Kidney (tissue), 14 donors: ENCODE results near the gene STX1B. TPM values are rescaled to one million over a fixed set of nuclear protein-coding genes. Genes with fewer than 3 reads are reported as not detected.
"Not testable (repeated sequence)": the region's sequence is repeated elsewhere in the genome, so short reads cannot be mapped to it uniquely, and the experiment has no call there.

Experiments
- DNase-seq, 5 donors: peaks; one replicate each; pipeline ENCODE4 v3.0.0-alpha.2; 2013 to 2020
- FAIRE-seq: peaks from 2 replicates; lab custom pipeline; 2012; peaks lifted over from hg19 to GRCh38; lab: Jason Lieb, UNC
- H3K27ac ChIP-seq, 2 donors: one replicate each; pipeline ENCODE4 v1.7.0; 2013; ENCODE audit warnings: low read depth in 2 of 2, low read length in 2 of 2, inconsistent platforms in 1 of 2
- H3K27me3 ChIP-seq: one replicate; pipeline ENCODE4 v1.7.1; 2013; ENCODE audit warnings: low read length, inconsistent platforms; ENCODE audit not compliant: control insufficient read depth, insufficient read depth
- H3K36me3 ChIP-seq, 3 donors: one replicate each; pipeline versions ENCODE4 v1.7.0 to v1.7.1; 2013; ENCODE audit warnings: low read length in 3 of 3, control low read depth in 1 of 3, inconsistent platforms in 1 of 3; ENCODE audit not compliant: insufficient read depth in 3 of 3, control insufficient read depth in 2 of 3
- H3K4me1 ChIP-seq, 3 donors: one replicate each; pipeline versions ENCODE4 v1.7.0 to v1.7.1; 2013; ENCODE audit warnings: low read length in 3 of 3, inconsistent platforms in 1 of 3, low read depth in 1 of 3; ENCODE audit not compliant: control insufficient read depth in 2 of 3, insufficient read depth in 2 of 3
- H3K4me3 ChIP-seq, 3 donors: one replicate each; pipeline versions ENCODE4 v1.7.0 to v1.8.1; 2013; ENCODE audit warnings: low read length in 3 of 3, control low read depth in 1 of 3, inconsistent platforms in 1 of 3
- H3K9ac ChIP-seq, 3 donors: one replicate each; pipeline versions ENCODE4 v1.7.0 to v1.7.1; 2013; ENCODE audit warnings: low read length in 3 of 3, control low read depth in 1 of 3, inconsistent platforms in 1 of 3
- H3K9me3 ChIP-seq, 3 donors: one replicate each; pipeline versions ENCODE4 v1.7.0 to v1.7.1; 2013; ENCODE audit warnings: low read length in 3 of 3, control low read depth in 1 of 3, inconsistent platforms in 1 of 3; ENCODE audit not compliant: control insufficient read depth in 2 of 3, insufficient read depth in 1 of 3
- CTCF ChIP-seq: IDR thresholded peaks from 3 replicates; pipeline ENCODE4 v1.5.1; 2012; ENCODE audit warnings: mild to moderate bottlenecking, moderate library complexity, borderline replicate concordance; ENCODE audit not compliant: insufficient read depth; ENCODE audit errors: extremely low read depth
- intact Hi-C: fragments of 100-400 bp; cut with DNase I; formaldehyde crosslinking; loops from one replicate; pipeline ENCODE4 v1.11.1; 2022
- polyA plus RNA-seq: library from polyadenylated mRNA; stranded (reverse); fragments of 350-450 nt; fragmentation: Illumina TruSeq; extraction: RNeasy Lipid Tissue Mini Kit (QIAGEN cat#74804); gene quantifications from one replicate; pipeline ENCODE4 v1.2.3, GENCODE V29; 2014; ENCODE audit warnings: low read depth, low replicate concordance; ENCODE audit not compliant: insufficient read depth
- total RNA-seq: library from RNA; stranded (reverse); fragmentation: NEBNext Ultra II Directional; extraction: Animal tissue kit (Norgen Biotek cat#: 25700); gene quantifications from one replicate; pipeline ENCODE4 v1.2.1, GENCODE V29; 2021
- donor health status: control.
- donor health status: control.
- donor health status: control.
- donor health status: control.
- donor health status: control.
- donor health status: DM: yes; HTN: yes; CAD: no.
- donor health status: Normal renal cell carcinoma (clear cell type).

STX1B gene
- total and polyA plus RNA-seq, 2 donors from 2014 or later: 0.22 to 1.7 TPM

- DNase-seq: no peak
- Histone ChIP-seq H3K36me3 (no peaks in the 10 kb centered on the region), H3K4me1 (no peaks in the 10 kb centered on the region), H3K27me3 (no peaks in the 10 kb centered on the region), H3K9me3 (no peaks in the 10 kb centered on the region), H3K9ac (no peak overlapping the region), H3K27ac (no peak overlapping the region), H3K4me3 (no peak overlapping the region)
- FAIRE-seq: no peak
- intact Hi-C loops: no loop called here
- no peak for TF ChIP-seq CTCF
Observed at GRCh38 chr16:31022544-31023251, 12.3 kb upstream of the STX1B start.

DNA sequence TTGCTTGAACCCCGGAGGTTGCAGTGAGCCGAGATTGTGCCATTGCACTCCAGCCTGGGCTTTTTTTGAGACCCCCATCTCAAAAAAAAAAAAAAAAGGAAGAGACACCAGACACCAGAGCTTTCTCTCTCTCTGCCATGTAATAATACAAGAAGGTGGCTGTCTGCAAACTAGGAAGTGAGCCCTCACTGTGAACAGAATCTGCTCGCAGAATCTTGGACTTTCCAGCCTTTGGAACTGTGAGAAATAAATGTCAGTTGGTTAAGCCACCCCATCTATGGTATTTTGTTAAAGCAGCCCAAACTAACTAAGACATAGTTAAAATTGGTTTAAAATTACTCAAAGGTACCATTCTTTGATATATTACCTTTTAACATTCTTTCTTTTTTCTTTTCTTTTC, 10.1 kb upstream of the STX1B start:
- Histone ChIP-seq H3K36me3 (no peaks in the 10 kb centered on the region), H3K4me3 (no peak overlapping the region), H3K27ac (no peak overlapping the region), H3K9me3 (no peaks in the 10 kb centered on the region), H3K4me1 (no peaks in the 10 kb centered on the region), H3K27me3 (no peaks in the 10 kb centered on the region), H3K9ac (no peak overlapping the region)
- FAIRE-seq: no peak
- no peak for DNase-seq
- intact Hi-C loops: no loop called here
- no peak for TF ChIP-seq CTCF

GRCh38 chr16:31017756-31018155, 7.3 kb upstream of the STX1B start:
- H3K9ac ChIP-seq, H3K9me3 ChIP-seq, FAIRE-seq, DNase-seq, intact Hi-C loops, H3K4me3 ChIP-seq, H3K27me3 ChIP-seq, H3K4me1 ChIP-seq, H3K36me3 ChIP-seq, H3K27ac ChIP-seq: not testable (repeated sequence)

- Histone ChIP-seq H3K4me3 (no peak overlapping the region), H3K4me1 (no peaks in the 10 kb centered on the region), H3K9me3 (no peaks in the 10 kb centered on the region), H3K9ac (no peak overlapping the region), H3K36me3 (no peaks in the 10 kb centered on the region), H3K27me3 (peaks cover 2% of the 10 kb centered on the region), H3K27ac (no peak overlapping the region)
- DNase-seq: peak in 1 of 5 donors; percentile 22
- TF ChIP-seq CTCF: no peak
- intact Hi-C loops: no loop called here
- FAIRE-seq: no peak
Observed at GRCh38 chr16:31016018-31016417, 5.6 kb upstream of the STX1B start.

DNA sequence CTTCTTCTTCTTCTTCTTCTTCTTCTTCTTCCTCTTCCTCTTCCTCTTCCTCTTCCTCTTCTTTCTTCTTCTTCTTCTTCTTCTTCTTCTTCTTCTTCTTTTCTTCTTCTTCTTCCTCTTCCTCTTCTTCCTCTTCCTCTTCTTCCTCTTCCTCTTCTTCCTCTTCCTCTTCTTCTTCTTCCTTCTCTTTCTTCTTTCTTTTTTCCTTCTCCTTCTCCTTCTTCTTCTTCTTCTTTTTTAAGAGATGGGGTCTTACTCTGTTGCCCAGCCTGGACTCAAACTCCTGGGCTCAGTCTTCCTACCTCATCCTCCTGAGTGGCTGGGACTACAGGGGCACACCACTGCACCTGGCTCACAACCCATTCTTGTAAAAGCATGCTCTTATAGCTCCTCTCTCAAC, 2.9 kb upstream of the STX1B start:
- H3K4me1 ChIP-seq, H3K27ac ChIP-seq, H3K9me3 ChIP-seq, H3K9ac ChIP-seq, DNase-seq, H3K4me3 ChIP-seq, H3K27me3 ChIP-seq, intact Hi-C loops, H3K36me3 ChIP-seq, FAIRE-seq: not testable (repeated sequence)

DNA sequence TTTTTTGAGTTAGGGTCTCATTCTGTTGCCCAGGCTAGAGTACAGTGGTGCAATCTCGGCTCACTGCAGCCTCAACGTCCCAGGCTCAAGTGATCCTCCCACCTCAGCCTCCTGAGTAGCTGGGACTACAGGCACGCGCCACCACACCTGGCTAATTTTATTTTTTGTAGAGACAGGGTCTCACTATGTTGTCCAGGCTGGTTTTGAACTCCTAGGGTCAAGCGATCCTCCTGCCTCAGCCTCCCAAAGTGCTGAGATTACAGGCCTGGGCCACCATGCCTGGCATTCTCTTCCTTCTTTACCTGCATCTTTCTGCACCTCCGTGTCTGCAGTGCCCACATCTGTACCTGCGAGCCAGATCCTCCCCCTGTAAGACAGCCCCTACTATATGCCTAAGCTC, 1.4 kb upstream of the STX1B start:
- H3K4me1 ChIP-seq, H3K27ac ChIP-seq, intact Hi-C loops, H3K9ac ChIP-seq, H3K27me3 ChIP-seq, H3K36me3 ChIP-seq, DNase-seq, H3K9me3 ChIP-seq, FAIRE-seq, H3K4me3 ChIP-seq: not testable (repeated sequence)
